T-helper 2 cell (primary cell): ENCODE measurements around the gene SPC25.

ENCODE experiments used
- DNase-seq, 5 experiments: peaks; one replicate each; pipeline versions ENCODE4 v3.0.0 to v3.0.0-alpha.2; 2012 to 2022

Gene SPC25

DNA sequence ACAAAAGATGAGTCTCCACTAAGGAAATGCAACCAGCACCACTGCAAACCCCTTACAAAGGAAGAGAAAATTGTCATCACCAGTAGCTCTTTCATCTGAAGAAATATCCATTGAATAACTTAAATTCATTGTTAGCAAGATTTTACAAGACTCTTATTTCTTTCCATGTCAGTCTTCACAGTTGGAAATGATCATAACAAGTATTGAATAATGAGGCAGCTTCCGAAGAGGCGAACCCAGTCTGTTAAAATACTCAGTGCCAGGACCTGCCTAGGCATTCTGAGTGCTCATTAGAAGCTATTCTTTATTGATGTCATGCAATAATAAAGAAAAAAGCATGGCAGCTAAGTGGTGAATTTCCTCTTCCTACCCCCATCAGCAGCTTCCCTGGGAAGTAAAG is 54.3 kb downstream of the SPC25 start:
- no peak for DNase-seq

- DNase-seq, result no peak
Observed at GRCh38 chr2:168831662-168832061, 58.6 kb downstream of the SPC25 start.

DNA sequence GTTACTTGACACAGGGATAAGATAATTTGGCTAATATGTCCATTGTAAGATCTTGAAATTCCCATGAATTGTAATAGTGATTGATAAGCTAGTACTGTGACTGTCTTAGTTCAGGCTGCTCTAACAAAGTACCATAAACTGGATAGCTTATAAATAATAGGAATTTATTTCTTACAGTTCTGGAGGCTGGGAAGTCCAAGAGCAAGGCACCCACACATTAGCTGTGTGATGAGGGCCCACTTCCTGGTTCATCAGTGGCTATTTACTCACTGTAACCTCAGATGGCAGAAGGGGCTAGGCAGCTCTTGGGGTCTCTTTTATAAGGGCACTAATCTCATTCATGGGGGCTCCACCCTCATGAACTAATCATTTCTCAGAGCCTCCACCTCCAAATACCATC is 59.3 kb downstream of the SPC25 start:
- DNase-seq, result no peak

- no peak for DNase-seq
Observed at GRCh38 chr2:168825126-168825525, 65.1 kb downstream of the SPC25 start.

DNA sequence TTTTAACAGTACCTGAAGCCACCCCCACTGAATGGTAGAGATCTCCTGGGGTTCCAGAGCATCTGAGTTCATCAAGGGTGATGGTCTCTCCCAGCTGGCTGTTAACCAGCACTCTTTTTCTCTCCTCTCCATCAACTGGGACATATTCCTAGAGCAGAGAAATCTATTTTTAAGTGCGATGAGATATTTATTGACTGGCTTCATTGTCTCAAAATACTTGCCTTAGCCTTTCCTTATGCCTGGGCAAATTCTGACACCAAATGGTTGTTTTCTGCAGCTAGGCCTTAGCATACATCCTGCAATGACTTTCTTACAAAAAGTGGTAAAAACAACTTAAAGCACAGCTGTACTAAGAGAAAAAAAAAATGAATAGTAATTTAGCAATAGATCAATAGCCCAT is 68.2 kb downstream of the SPC25 start:
- DNase-seq, result no peak

DNA sequence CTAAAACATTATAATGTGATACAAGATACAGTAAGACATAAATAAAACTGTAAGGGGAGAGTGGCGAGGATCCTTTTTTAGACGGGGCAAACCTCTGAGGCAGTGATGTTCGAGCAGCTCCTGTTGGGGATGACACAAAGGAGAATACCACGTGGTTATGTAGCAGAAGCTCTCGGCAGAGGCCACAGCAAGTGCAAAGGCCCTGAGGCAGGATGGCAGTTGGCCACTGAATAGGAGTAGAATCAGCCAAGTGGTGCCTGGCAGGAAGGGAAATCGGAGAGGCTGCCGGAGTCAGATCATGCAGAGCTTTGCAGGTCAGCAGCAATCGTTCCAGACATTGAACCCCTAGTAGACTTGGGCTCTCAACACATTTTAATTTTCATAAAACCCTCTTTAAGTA is 68.7 kb downstream of the SPC25 start:
- no peak for DNase-seq
